GM20000 (cell line): Measurements from ENCODE around the gene VOPP1.
"Not testable (repeated sequence)": the region's sequence is repeated elsewhere in the genome, so short reads cannot be mapped to it uniquely, and the experiment has no call there.

ENCODE experiments used
- DNase-seq: peaks from one replicate; pipeline ENCODE4 v3.0.0; 2012; ENCODE audit warnings: low spot score
- CTCF ChIP-seq: IDR thresholded peaks from 2 replicates; pipeline ENCODE4 v1.5.1; 2012; ENCODE audit warnings: mild to moderate bottlenecking, control low read depth; ENCODE audit errors: extremely low read depth, missing control alignments

VOPP1 gene

GRCh38 chr7:55572378-55573233, at the start of gene VOPP1:
Gene VOPP1 (minus strand): TSS chr7:55572502. CDS start chr7:55572324, 178 bp downstream.
- peak; percentile 93 for DNase-seq
- no peak for TF ChIP-seq CTCF

- no peak for DNase-seq
- TF ChIP-seq CTCF: no peak
Observed at GRCh38 chr7:55618913-55619312, 46.6 kb upstream of the VOPP1 start.

GRCh38 chr7:55614365-55615064, 42.2 kb upstream of the VOPP1 start:
- not testable (repeated sequence) for DNase-seq

GRCh38 chr7:55609726-55610125, 37.4 kb upstream of the VOPP1 start:
- not testable (repeated sequence) for DNase-seq

- not testable (repeated sequence) for DNase-seq
Observed at GRCh38 chr7:55605661-55606060, 33.4 kb upstream of the VOPP1 start.

GRCh38 chr7:55597944-55598499, 25.7 kb upstream of the VOPP1 start:
- peak; percentile 22 for TF ChIP-seq CTCF
- DNase-seq: not testable (repeated sequence)

GRCh38 chr7:55597214-55597739, 25.0 kb upstream of the VOPP1 start:
- not testable (repeated sequence) for DNase-seq

GRCh38 chr7:55595511-55595910, 23.2 kb upstream of the VOPP1 start:
- no peak for DNase-seq
- no peak for TF ChIP-seq CTCF

GRCh38 chr7:55594870-55595269, 22.6 kb upstream of the VOPP1 start:
- TF ChIP-seq CTCF: no peak
- DNase-seq: no peak
